GM18873 (cell line): ENCODE data around the gene SDHAF2.
"Not testable (repeated sequence)": the region's sequence is repeated elsewhere in the genome, so short reads cannot be mapped to it uniquely, and the experiment has no call there.

Experiments
- ATAC-seq: cut with Tn5 transposase; IDR thresholded peaks from one replicate; pipeline ENCODE4 v1.9.1; 2021; ENCODE audit warnings: mild to moderate bottlenecking, moderate library complexity, moderate number of reproducible peaks; ENCODE audit not compliant: unreplicated experiment, low FRiP score

Gene SDHAF2

DNA sequence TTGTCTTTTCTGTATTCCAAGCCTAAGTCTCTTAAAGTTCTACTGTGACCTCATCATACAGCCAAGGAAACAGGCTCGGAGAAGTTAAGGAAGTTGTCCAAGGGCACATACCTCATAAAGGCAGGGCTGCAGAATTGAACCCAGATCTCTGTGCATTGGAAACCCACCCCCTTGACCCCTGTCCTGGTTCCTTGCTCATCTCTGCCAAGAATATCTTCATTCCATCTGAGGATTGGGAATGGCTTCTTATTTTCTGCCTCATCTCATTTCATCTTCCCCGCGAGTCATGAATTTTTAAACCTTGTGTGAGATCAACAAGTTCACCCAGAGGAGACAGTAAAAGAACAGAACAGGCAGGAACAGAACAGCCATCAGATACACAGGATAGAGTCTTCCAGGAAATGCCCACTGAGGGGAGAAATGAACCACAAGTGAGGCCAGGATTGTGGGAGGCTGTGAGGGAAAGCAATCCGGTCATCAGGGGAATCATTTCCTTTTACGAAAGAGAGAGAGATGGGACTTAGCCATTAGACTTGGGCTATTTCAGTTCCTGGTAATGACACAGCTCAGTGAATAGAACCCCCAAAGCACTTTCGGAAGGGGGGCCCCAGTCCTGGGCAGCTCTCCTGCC, 44.2 kb downstream of the SDHAF2 start:
- no peak for ATAC-seq

- ATAC-seq = no peak
These were observed 45.5 kb downstream of the SDHAF2 start for GRCh38 chr11:61475433-61475832.

GRCh38 chr11:61476371-61476770, 46.4 kb downstream of the SDHAF2 start:
- no peak for ATAC-seq

DNA sequence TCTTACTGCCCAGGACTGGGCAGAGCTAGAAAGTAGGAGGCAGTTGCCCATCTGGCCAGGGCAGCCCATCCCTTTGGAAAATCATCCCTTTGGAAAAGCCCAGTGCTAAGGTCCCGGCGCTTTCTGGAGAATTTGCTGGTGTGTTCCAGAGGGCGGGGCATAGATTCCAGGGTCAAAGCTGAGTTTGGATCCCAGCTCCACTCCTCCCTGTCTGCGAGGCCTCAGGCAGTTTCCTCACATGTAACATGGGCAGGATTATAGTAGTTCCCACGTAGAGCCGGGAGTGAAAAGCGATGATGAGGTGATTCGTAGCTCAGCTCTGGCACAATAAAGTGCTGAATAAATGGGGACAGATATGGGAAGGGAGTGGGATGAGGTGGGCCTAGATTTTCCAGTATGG, 47.2 kb downstream of the SDHAF2 start:
- no peak for ATAC-seq

DNA sequence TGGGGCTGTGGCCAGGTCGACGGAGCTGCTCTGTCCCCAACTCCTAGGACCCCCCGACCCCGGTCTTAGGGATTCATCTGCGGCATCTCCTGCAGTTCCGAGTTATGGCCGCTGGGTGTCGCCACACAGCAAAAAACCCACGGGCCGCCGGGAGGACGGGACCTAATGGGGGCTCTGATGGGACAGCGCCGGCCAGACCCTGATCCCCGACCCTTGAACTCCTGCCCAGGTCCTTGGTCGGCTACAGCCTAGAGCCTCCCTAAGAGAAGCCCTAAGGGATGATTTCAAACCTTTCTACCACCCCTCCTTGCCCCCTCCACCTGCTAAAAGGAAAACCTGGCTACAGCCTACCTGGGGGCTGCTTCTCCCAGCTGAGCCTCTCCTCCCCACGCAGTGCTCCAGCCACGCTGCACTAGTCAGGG, 47.8 kb downstream of the SDHAF2 start:
- ATAC-seq = no peak

GRCh38 chr11:61479360-61480058, 49.6 kb downstream of the SDHAF2 start:
- ATAC-seq = not testable (repeated sequence)

DNA sequence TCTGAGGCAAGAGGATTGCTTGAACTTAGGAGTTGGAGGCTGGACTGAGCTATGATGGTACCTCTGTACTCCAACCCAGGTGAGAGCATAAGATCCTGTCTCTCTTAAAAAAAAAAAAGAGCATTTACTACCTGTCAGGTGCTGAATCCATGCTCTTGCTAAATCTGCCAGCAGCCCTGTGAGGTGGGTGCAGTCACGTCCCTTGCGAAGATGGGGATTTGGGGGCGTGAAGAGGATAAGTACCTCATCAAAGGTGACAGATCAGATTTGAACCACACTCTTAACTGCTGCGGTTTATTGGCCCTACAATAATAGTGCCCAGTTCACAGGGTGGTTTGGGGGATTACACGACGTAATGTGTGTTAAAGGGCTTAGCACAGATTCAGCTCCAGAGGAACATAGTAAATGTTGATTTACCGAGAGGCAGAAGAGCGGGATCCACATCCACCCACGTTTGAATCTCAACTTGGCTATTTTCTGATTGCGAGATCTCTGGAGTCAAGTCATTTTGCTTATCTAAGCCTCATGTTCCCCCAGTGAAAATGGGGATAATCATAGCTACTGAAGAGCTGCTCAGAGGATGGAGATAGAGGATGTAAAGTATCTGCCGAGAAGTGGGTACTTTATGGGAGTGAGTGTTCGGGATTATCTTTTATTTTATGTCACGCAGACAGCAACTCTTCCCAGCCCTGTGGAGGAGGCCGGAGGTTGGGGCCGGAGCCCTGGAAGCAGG, 50.5 kb downstream of the SDHAF2 start:
- no peak for ATAC-seq

DNA sequence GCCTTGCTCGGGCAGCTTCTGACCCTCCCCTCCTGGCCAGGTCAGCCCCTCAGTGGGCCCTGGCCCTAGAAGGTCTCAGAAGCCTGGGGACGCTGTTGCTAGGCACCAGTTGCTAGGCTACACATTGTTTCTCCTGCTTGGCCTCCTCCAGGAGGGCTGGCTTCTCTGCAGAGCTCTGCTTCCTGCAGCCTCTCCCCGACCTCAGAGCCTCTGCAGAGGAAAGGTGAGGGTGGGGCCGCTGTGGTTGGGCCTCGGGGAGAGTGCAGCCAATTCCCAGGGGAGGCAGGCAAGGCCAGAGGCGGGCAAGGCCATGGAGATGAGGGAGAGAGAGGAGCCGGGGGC, 51.0 kb downstream of the SDHAF2 start:
- no peak for ATAC-seq

DNA sequence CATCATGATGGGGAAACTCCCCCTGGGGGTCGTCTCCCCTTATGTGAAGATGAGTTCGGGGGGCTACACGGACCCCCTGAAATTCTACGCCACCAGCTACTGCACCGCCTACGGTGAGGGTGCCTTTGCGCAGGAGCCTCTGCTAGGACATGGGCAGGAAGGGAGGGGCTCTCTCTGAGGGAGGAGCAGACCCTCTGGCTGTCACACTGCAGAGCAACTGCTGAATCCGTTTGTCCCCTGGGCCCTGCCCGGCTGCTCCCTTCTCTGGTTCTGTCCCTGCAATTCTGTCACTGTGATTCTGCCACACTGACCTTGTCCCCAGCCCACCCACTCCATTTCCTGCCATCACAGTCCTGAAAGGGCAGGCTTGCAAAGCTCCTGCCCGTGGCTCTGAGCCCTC, 51.9 kb downstream of the SDHAF2 start:
- ATAC-seq = no peak

- ATAC-seq = no peak
These were observed 52.6 kb downstream of the SDHAF2 start for GRCh38 chr11:61482513-61482912.

GRCh38 chr11:61484541-61484940, 54.6 kb downstream of the SDHAF2 start:
- ATAC-seq = no peak

GRCh38 chr11:61485080-61485479, 55.2 kb downstream of the SDHAF2 start:
- no peak for ATAC-seq

GRCh38 chr11:61486011-61486620, 56.2 kb downstream of the SDHAF2 start:
- no peak for ATAC-seq

GRCh38 chr11:61486779-61487178, 56.9 kb downstream of the SDHAF2 start:
- no peak for ATAC-seq

GRCh38 chr11:61487342-61488025, 57.6 kb downstream of the SDHAF2 start:
- no peak for ATAC-seq

- ATAC-seq = no peak
These were observed 58.8 kb downstream of the SDHAF2 start for GRCh38 chr11:61488651-61489291.

- ATAC-seq = no peak
These were observed 60.2 kb downstream of the SDHAF2 start for GRCh38 chr11:61489833-61490721.

- no peak for ATAC-seq
These were observed 61.9 kb downstream of the SDHAF2 start for GRCh38 chr11:61491736-61492395.
